ENCODE results near the gene CERKL.
"Not testable (repeated sequence)": the region's sequence is repeated elsewhere in the genome, so short reads cannot be mapped to it uniquely, and the experiment has no call there.

The CERKL gene

GRCh38 chr2:181656450-181657291, at the start of gene CERKL:
TSS of gene CERKL (minus strand) at chr2:181657105. CDS start at chr2:181657006, 99 bp downstream.
- DNase-seq = peak; percentile 10 to 55

- not testable (repeated sequence) for DNase-seq
These were observed 45.6 kb upstream of the CERKL start for GRCh38 chr2:181702519-181702918.

GRCh38 chr2:181698223-181698622, 41.3 kb upstream of the CERKL start:
- DNase-seq = no peak

GRCh38 chr2:181697571-181697970, 40.7 kb upstream of the CERKL start:
- no peak for DNase-seq

- DNase-seq = no peak
These were observed 40.2 kb upstream of the CERKL start for GRCh38 chr2:181697126-181697525.

GRCh38 chr2:181694271-181694670, 37.4 kb upstream of the CERKL start:
- DNase-seq = no peak

GRCh38 chr2:181690860-181691259, 34.0 kb upstream of the CERKL start:
- DNase-seq = no peak

- DNase-seq = peak in 1 of 2 experiments; percentile 26
These were observed 29.8 kb upstream of the CERKL start for GRCh38 chr2:181686576-181687185.

- DNase-seq = peak in 1 of 2 experiments; percentile 31
These were observed 28.3 kb upstream of the CERKL start for GRCh38 chr2:181685150-181685688.

GRCh38 chr2:181684454-181685149, 27.7 kb upstream of the CERKL start:
- DNase-seq = no peak

- DNase-seq = peak in 1 of 2 experiments; percentile 19
These were observed 26.9 kb upstream of the CERKL start for GRCh38 chr2:181683518-181684453.

- DNase-seq = no peak
These were observed 26.1 kb upstream of the CERKL start for GRCh38 chr2:181682795-181683517.

GRCh38 chr2:181682026-181682789, 25.3 kb upstream of the CERKL start:
- DNase-seq = no peak

- peak in 1 of 2 experiments; percentile 57 for DNase-seq
These were observed 24.3 kb upstream of the CERKL start for GRCh38 chr2:181680937-181681811.

- DNase-seq = peak; percentile 90 to 94
These were observed 23.4 kb upstream of the CERKL start, which contains the start of gene NEUROD1 for GRCh38 chr2:181680055-181680936. TSS of gene NEUROD1 (minus strand) at chr2:181680517. CDS start at chr2:181678860, 1,657 bp downstream.

- DNase-seq = no peak
These were observed 22.7 kb upstream of the CERKL start for GRCh38 chr2:181679544-181679979.

- no peak for DNase-seq
These were observed 22.1 kb upstream of the CERKL start for GRCh38 chr2:181678861-181679543.
